GM10248 (cell line): ENCODE results near the gene TSPAN10.
"Not testable (repeated sequence)": the region's sequence is repeated elsewhere in the genome, so short reads cannot be mapped to it uniquely, and the experiment has no call there.

Experiments used
- CTCF ChIA-PET: fragments of 300-600 bp; sonication (Branson Sonifier 250); formaldehyde crosslinking; extraction: SDS; loops from one replicate; lab custom pipeline; 2021; ENCODE audit warnings: antibody characterized with exemption; lab: Yijun Ruan, JAX
- POLR2A ChIA-PET: fragments of 350-650 bp; sonication (Branson Sonifier 250); formaldehyde crosslinking; extraction: SDS; loops from one replicate; lab custom pipeline; 2020; ENCODE audit warnings: antibody characterized with exemption; lab: Yijun Ruan, JAX
- DNase-seq: peaks from one replicate; pipeline ENCODE4 v3.0.0; 2012; ENCODE audit errors: extremely low spot score
- TF ChIP-seq, protein P1 (sequence below): IDR thresholded peaks from 2 replicates; pipeline ENCODE4 v1.5.1; 2012; ENCODE audit warnings: mild to moderate bottlenecking, low read depth; ENCODE audit errors: extremely low read depth, missing control alignments, control extremely low read depth

TSPAN10 gene

DNA sequence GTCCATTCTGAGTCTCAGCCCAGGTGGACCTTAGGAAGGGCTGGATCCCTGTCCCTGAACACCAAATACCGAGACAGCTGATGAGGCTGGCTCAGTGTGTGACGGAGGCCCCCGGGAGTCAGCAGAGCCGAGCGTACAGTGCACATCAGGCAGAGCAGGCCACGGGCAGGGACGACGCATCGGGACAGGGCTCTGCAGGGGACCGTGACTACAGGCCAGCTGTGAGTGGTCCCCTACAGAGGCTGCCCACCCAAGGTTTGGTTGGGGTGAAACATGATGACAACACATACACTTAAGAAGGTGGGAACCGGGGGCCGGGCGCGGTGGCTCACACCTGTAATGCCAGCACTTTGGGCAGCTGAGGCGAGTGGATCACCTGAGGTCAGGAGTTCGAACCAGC, 36.0 kb downstream of the TSPAN10 start:
- ChIA-PET CTCF (interaction anchor here (1.2 kb wide), 1 partner anchor 287 kb away, joined by 3 read pairs; no protein-coding TSS in a partner anchor), POLR2A (interaction anchor here (1.3 kb wide), 1 partner anchor 29 kb away, joined by 3 read pairs; no protein-coding TSS in a partner anchor)
- no peak for DNase-seq
- TF ChIP-seq, protein P1, sequence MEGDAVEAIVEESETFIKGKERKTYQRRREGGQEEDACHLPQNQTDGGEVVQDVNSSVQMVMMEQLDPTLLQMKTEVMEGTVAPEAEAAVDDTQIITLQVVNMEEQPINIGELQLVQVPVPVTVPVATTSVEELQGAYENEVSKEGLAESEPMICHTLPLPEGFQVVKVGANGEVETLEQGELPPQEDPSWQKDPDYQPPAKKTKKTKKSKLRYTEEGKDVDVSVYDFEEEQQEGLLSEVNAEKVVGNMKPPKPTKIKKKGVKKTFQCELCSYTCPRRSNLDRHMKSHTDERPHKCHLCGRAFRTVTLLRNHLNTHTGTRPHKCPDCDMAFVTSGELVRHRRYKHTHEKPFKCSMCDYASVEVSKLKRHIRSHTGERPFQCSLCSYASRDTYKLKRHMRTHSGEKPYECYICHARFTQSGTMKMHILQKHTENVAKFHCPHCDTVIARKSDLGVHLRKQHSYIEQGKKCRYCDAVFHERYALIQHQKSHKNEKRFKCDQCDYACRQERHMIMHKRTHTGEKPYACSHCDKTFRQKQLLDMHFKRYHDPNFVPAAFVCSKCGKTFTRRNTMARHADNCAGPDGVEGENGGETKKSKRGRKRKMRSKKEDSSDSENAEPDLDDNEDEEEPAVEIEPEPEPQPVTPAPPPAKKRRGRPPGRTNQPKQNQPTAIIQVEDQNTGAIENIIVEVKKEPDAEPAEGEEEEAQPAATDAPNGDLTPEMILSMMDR, result no peak

DNA sequence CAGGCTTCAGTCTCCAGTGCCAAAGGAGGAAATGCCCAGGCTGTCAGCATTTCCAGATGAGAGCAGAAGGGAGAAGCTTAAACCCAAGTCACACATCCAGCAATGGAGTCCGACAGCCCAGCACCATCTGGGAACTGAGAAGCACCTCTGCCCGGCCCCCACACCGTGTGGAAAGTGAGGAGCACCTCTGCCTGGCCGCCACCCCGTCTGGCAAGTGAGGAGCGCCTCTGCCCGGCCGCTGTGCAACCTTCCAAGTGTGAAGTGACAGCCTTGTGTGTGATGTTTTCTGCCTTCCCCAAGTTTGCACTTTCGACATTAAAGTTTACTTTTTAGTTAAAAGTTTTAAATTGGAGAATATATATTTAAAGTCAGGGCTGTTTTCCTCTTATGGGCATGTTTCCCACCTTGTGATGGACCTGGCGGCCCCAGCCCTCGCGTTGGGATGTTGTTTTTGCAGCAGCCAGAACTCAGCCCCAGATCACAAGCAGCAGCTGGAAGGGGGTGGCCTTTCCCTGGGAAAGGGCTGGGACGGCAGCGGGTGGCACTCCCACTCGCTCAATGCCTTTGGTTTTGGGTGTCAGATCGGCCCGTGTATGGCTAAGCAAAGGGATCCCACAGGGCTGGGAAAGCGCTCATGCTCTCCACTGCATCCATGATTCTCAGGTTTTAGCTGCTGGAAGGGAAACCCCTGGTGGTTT, 36.7 kb downstream of the TSPAN10 start:
- no peak for DNase-seq
- TF ChIP-seq, protein P1, result no peak
- ChIA-PET POLR2A (interaction anchor here (1.3 kb wide), 1 partner anchor 28 kb away, joined by 3 read pairs; no protein-coding TSS in a partner anchor), CTCF (interaction anchor here (1.3 kb wide), 1 partner anchor 28 kb away, joined by 3 read pairs; no protein-coding TSS in a partner anchor)

DNA sequence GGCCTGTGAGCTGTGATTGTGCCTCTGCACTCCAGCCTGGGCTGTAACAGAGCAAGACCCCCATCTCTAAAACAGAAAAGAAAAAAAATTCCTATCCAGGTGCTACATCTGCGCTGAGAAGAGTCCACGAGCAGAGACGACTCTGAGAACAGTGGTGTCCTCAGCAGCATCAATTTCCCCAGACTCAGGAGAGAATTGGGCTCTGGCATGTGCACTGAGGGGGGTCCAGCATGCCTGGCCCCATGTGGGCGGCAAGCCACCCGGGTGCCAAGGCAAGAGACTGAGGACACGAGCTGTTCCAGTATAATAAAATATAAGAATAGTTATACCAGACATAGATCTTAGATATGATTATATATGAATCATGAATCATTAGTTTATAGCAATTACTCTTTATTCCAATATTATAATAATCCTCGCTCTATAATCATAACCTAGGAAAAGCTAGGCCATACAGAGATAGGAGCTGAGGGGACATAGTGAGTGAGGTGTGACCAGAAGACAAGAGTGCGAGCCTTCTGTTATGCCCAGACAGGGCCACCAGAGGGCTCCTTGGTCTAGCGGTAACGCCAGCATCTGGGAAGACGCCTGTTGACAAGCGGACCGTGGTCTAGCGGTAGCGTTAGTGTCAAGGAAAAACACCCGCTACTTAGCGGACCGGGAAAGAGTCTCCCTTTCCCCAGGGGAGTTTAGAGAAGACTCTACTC, 38.7 kb downstream of the TSPAN10 start:
- TF ChIP-seq, protein P1, result peak; percentile 58
- CTCF ChIA-PET, result interaction anchor here (0.7 to 3.1 kb wide), 8 partner anchors 8 to 211 kb away, joined by 3 to 16 read pairs (median 3); partner anchors contain the start of genes ARL16, CCDC137, HGS and OXLD1
- POLR2A ChIA-PET, DNase-seq: not testable (repeated sequence)

DNA sequence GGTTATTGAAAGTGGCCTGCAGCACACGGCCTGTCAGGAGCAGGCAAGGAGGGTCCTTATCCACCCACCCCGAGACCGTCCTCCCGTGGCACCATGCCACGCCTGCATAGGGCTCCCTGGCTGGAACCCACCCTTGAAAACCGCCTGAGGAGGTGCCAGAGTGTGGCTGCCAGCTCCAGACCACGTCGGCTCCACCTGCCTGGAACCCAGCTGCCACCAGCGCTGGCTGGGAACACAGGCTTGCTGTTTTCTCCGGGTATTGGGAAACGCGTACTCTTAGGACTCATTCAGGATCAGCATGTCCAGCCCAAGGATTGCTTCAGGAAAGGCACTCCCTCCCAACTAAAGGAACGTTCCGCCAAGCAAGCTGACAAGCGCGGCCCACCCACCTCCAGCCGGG, 39.9 kb downstream of the TSPAN10 start:
- DNase-seq, result no peak
- ChIA-PET CTCF (interaction anchor here (1.0 to 3.1 kb wide), 5 partner anchors 10 to 58 kb away, joined by 3 to 16 read pairs (median 3); partner anchors contain the start of genes CCDC137 and OXLD1), POLR2A (no interaction called here)
- TF ChIP-seq, protein P1, result no peak

DNA sequence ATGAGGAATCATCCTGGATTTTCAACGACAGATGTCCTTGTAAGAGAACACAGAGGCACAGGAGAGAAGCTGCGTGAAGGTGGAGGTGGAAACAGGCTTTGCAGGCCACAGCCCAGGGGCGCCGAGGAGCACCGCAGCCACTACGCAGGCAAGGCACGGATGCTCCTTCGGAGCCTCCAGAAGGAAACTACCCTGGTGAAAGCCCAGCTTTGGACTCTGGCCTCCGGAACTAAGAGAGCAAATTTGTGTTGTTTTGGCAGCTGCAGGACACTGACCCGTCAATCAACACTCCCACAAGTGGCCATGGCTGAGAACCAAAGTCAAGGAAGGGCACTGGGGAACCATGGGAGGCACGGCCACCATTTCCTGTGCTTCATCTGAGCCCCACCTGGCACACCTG, 43.2 kb downstream of the TSPAN10 start:
- ChIA-PET POLR2A (no interaction called here), CTCF (interaction anchor here (0.9 kb wide), 1 partner anchor 10 kb away, joined by 3 read pairs; no protein-coding TSS in a partner anchor)
- TF ChIP-seq, protein P1, result no peak
- no peak for DNase-seq

DNA sequence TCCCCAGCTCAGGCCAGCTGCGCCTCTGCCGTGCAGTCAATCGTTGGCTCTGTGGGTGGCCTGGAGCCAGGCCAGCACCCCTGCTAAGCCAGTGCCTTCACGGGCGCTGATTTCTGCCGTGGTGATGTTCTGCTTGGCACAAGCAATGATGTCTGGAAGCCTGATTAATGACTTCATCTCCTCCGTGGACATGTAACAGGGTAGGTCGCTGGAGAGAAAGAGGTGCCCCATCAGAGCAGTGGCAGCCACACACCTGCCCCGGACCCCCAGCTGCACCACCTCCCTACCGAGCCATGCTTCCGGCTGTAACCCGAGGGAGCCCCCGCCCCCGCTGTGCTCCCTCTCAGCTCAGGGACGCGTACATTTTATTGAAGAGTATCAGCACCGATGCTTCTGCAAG, 44.7 kb downstream of the TSPAN10 start:
- TF ChIP-seq, protein P1, result no peak
- POLR2A ChIA-PET, result interaction anchor here (1.0 kb wide), 1 partner anchor 20 kb away, joined by 3 read pairs; no protein-coding TSS in a partner anchor
- CTCF ChIA-PET, result interaction anchor here (1.3 kb wide), 1 partner anchor 31 kb away, joined by 3 read pairs; no protein-coding TSS in a partner anchor
- DNase-seq, result no peak
